ENCODE data around the gene MRTFA. TPM values are rescaled to one million over a fixed set of nuclear protein-coding genes. Genes with fewer than 3 reads are reported as not detected.
"Not testable (repeated sequence)": the region's sequence is repeated elsewhere in the genome, so short reads cannot be mapped to it uniquely, and the experiment has no call there.

Gene MRTFA
- total RNA-seq, 1 donor from 2014 or later = 99.3 TPM

- Histone ChIP-seq H3K9me3 (no peaks in the 10 kb centered on the region), H3K4me1 (peaks cover 6 to 41% of the 10 kb centered on the region in 2 donors)
Measured at GRCh38 chr22:40599731-40600130, 36.8 kb downstream of the MRTFA start.

GRCh38 chr22:40598712-40599111, 37.8 kb downstream of the MRTFA start:
- intact Hi-C loops (cut with DNase I); H3K9me3 ChIP-seq; H3K4me3 ChIP-seq; H3K27ac ChIP-seq; H3K36me3 ChIP-seq; H3K27me3 ChIP-seq; DNase-seq (ENCODE audit: low spot score in 2 of 2): not testable (repeated sequence)
- peaks cover 6 to 41% of the 10 kb centered on the region in 2 donors for H3K4me1 ChIP-seq

More at GRCh38 chr22:40599731-40600130, 36.8 kb downstream of the MRTFA start:
- Histone ChIP-seq H3K27me3 (no peaks in the 10 kb centered on the region), H3K27ac (no peak overlapping the region), H3K36me3 (no peaks in the 10 kb centered on the region), H3K4me3 (no peak overlapping the region)
- no peak for DNase-seq (ENCODE audit: low spot score in 2 of 2)
- intact Hi-C loops (cut with DNase I) = no loop called here
- TF ChIP-seq CTCF (IDR thresholded peaks at IDR 0.05) = no peak

GRCh38 chr22:40597526-40598430, 38.7 kb downstream of the MRTFA start:
- peak overlapping the region in 1 of 2 donors; percentile 42 for H3K4me3 ChIP-seq
- TF ChIP-seq CTCF (IDR thresholded peaks at IDR 0.05) = no peak
- H3K27ac ChIP-seq = peak overlapping the region; percentile 49 to 62

GRCh38 chr22:40595497-40596234, 40.9 kb downstream of the MRTFA start:
- H3K4me3 ChIP-seq = no peak overlapping the region
- H3K36me3 ChIP-seq = no peaks in the 10 kb centered on the region
- H3K27me3 ChIP-seq = no peaks in the 10 kb centered on the region
- H3K27ac ChIP-seq = no peak overlapping the region
- no peaks in the 10 kb centered on the region for H3K9me3 ChIP-seq
- no peak for TF ChIP-seq CTCF (IDR thresholded peaks at IDR 0.05)
- intact Hi-C loops (cut with DNase I) = no loop called here
- no peak for DNase-seq (ENCODE audit: low spot score in 2 of 2)
- H3K4me1 ChIP-seq = peaks cover 3 to 33% of the 10 kb centered on the region in 2 donors

More at GRCh38 chr22:40597526-40598430, 38.7 kb downstream of the MRTFA start:
- Histone ChIP-seq H3K36me3 (no peaks in the 10 kb centered on the region), H3K27me3 (no peaks in the 10 kb centered on the region), H3K9me3 (no peaks in the 10 kb centered on the region), H3K4me1 (peaks cover 6 to 42% of the 10 kb centered on the region in 2 donors)
- intact Hi-C loops (cut with DNase I) = no loop called here
- DNase-seq (ENCODE audit: low spot score in 2 of 2) = no peak

- intact Hi-C loops (cut with DNase I) = no loop called here
- TF ChIP-seq CTCF (IDR thresholded peaks at IDR 0.05) = no peak
Measured at GRCh38 chr22:40594924-40595323, 41.6 kb downstream of the MRTFA start.

GRCh38 chr22:40594346-40594745, 42.2 kb downstream of the MRTFA start:
- TF ChIP-seq CTCF (IDR thresholded peaks at IDR 0.05) = no peak
- Histone ChIP-seq H3K4me1 (peaks cover 3 to 32% of the 10 kb centered on the region in 2 donors), H3K4me3 (no peak overlapping the region), H3K9me3 (no peaks in the 10 kb centered on the region), H3K27ac (no peak overlapping the region), H3K27me3 (no peaks in the 10 kb centered on the region), H3K36me3 (no peaks in the 10 kb centered on the region)
- intact Hi-C loops (cut with DNase I) = no loop called here
- DNase-seq (ENCODE audit: low spot score in 2 of 2) = no peak

More at GRCh38 chr22:40594924-40595323, 41.6 kb downstream of the MRTFA start:
- Histone ChIP-seq H3K36me3 (no peaks in the 10 kb centered on the region), H3K27ac (no peak overlapping the region), H3K9me3 (no peaks in the 10 kb centered on the region), H3K4me1 (peaks cover 3 to 32% of the 10 kb centered on the region in 2 donors), H3K4me3 (no peak overlapping the region), H3K27me3 (no peaks in the 10 kb centered on the region)
- no peak for DNase-seq (ENCODE audit: low spot score in 2 of 2)

Measured in ascending aorta (tissue), 2 donors.